NCI-H2029 treated with DMSO at 0.1 percent for 48 hours (cell line): ENCODE measurements around the gene TTYH3.
"Not testable (repeated sequence)": the region's sequence is repeated elsewhere in the genome, so short reads cannot be mapped to it uniquely, and the experiment has no call there.

ENCODE experiments used
- DNase-seq: peaks from one replicate; lab custom pipeline; 2025; lab: John Stamatoyannopoulos, UW

TTYH3 gene

DNA sequence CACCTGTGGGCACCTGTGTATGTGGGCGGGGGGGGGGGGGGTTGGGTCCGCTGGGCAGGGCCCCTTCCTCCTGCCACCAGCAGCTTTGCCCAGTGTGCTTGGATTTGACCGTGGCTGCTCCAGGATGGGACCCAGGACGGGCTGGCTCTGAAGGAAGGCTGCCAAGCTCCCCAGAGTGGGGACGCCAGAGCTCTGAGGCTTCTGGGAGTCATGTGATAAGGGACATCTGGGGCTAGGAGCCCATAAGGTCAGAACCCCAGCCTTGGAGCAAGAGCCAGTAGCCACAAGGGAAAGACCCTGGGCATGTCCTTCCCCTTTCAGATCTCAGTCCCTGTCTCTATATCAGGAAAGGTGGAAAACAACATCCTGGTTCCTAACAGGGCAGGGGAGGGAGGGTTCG lies 34.4 kb downstream of the TTYH3 start:
- DNase-seq, result no peak

- DNase-seq, result no peak
These were observed 34.9 kb downstream of the TTYH3 start for GRCh38 chr7:2666588-2667250.

- DNase-seq, result no peak
These were observed 36.1 kb downstream of the TTYH3 start for GRCh38 chr7:2667843-2668242.

DNA sequence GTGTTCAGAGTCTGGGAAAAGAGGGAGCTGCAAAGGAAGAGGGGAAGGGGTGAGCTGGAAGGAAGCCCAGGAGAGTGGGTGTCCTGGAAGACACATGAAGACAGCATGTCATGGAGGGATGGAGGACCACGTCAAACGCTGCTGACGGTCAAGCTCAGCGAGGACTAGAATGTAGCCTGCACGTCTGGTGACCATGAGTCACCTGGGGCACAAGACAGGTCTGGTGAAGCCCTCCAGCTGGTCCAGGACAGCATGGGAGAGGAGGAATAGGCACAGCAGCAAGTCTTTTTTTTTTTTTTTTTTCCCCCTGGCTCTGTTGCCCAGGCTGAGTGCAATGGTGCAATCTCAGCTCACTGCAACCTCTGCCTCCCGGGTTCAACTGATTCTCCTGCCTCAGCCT lies 36.6 kb downstream of the TTYH3 start:
- no peak for DNase-seq

DNA sequence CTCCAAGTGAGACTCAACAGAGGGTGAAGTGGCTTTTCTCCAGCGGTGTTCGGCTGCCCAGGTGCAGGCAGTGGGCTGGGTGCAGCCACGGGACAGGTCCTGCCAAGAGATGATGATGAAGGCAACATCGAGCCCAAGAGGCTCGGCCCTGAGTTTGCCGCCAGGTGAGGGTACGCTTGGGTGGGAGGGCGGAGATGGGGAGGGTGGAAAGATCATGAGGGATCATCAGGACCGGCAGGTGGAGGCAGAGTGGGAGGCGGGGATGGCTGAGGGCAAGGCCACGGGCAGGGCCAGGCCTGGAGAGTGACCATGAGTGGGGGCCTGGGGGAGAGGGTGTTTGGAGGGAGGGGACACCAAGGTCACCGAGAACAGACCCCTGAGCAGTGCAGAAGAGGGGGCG lies 38.4 kb downstream of the TTYH3 start:
- DNase-seq, result no peak

DNA sequence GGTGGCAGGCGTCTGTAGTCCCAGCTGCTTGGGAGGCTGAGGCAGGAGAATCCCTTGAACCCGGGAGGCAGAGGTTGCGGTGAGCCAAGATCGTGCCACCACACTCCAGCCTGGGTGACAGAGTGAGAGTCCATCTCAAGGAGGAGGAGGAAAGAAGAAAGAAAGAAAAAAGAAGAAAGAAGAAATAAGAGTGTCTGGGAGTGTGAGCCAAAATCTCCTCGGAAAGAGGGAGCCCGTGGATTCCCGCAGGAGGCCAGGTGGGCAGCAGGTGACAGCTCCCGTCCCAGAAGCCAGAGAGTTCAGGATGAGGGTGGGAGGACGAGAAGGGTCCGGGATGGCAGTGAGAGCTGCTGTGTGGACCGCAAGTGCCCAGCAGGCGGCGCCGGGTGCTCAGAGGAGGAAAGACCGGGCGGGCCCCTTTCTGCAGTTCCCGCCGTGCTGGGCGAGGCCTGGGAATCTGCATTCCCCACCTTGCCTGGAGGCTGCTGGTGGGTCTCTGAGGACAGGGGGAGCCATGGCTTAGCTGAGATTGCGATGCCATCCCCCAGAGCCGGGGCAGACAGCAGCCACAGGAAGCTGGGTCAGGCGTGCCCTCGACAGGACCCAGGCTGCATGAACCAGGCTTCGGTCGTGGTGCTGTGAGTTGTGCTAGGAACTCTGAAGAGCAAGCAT lies 39.1 kb downstream of the TTYH3 start:
- DNase-seq, result peak; percentile 44

GRCh38 chr7:2673214-2673613 lies 41.4 kb downstream of the TTYH3 start:
- not testable (repeated sequence) for DNase-seq

DNA sequence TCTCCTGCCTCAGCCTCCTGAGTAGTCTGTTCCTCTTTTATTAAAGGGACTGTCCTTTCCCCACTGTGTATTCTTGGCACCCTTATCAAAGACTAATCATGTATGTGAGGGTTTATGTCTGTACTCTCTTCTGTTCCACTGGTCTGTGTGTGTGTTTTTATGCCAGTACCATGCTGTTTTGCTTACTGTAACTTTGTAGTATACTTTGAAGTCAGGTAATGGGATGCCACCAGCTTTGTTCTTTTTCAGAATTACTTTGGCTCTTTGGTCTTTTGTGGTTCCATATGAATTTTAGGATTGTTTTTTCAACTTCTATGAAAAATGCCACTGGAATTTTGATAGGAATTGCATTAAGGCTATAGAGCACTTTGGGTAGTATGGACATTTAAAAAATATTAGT lies 42.1 kb downstream of the TTYH3 start:
- DNase-seq, result no peak

GRCh38 chr7:2675256-2675764 lies 43.5 kb downstream of the TTYH3 start:
- DNase-seq, result no peak

GRCh38 chr7:2676576-2676975 lies 44.8 kb downstream of the TTYH3 start:
- DNase-seq, result not testable (repeated sequence)

DNA sequence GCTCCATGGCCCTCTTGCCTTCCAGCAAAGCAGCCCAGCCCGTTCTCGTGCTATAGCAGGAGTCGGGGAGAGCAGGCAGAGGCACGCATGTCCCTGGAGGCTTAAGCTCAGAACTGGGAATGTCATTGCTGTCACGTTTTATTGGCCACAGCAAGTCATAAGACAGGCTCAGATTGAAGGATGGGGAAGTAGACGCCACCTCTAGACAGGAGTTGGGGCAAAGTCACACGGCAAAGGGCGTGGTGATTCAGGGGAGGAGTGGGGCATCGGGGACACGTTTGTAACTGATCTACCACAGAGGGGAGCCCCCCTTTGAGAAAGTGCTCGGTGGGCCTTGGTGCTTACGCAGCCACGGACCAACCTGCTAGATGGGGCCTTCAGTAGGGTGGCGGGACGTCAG lies 46.7 kb downstream of the TTYH3 start:
- not testable (repeated sequence) for DNase-seq

DNA sequence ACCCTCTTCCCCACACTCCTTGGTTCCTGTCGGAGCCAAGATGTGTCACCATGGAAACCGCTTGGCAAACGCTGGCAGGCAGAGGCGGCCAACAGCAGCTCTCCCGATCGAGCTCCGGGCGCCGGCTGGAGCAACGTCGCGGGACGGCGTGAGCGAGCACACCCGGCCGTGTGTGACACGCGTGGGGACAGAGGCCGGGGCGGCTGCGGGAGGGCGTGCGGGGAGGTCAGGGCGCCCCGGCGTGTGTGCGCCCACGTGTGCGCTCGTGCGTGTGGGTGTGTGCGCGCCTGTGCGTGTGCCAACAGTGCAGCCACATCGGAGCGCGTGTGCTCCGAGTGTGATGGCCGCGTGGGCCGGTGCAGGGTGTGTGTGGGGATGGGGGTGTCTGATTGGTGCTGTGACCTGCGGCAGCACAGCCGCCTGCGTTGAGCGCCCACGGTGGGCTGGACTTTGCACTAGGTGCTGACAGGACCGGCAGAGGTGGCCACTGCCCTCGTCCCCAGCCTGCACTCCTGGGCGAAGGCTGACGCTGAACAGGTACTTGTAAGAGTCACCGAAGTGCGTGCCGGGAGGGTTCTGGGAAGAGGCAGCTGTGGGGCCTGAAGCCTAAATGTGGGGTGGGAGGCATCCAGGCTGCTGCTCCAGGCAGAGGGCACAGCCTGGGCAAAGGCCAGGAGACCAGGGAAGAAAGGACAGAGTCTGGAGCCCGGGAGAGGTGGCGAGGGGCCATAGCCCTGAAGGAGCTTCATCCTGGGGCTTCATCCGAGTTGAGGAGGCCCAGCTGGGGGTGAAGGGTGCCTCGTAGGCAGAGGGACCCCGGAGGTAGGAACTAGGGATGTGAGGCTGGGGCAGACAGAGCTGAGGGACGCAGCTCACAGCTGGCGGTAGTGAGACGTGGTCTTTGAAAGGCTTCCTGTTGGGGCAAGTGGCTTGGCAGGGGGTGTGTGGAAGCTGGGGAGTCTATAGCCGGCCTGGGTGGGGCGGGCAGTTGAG lies 47.6 kb downstream of the TTYH3 start:
- not testable (repeated sequence) for DNase-seq

- DNase-seq, result no peak
These were observed 48.5 kb downstream of the TTYH3 start for GRCh38 chr7:2680256-2680655.

DNA sequence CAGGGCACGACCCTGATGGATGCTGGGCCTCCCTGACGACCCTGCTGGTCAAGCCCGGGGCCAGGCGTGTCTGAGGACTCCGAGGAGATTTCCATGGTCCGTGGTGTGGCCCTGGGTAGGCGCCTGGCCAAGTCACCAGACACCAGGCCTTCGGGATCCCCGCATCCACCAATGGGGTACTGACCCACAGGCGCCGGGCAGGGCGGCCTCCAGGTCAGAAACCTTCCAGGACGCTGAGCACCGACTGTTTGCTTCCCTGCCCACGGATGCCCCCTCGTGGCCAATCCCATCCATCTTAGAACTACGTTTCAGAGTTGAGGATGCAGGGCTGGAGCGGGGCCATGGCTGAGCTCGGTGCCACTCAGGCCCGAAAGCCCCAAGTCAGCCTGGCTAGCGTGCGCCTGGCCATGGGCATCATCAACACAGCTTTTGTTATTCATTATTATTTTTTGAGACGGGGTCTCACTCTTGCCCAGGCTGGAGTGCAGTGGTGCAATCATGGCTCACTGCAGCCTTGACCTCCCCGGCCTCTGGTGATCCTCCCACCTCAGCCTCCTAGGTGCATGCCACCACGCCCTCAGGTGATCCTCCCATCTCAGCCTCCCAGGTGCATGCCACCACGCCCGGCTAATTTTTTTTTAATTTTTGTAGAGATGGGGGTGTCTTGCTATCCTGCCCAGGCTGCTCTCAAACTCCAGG lies 49.2 kb downstream of the TTYH3 start:
- DNase-seq, result peak; percentile 37

GRCh38 chr7:2681929-2682799 lies 50.4 kb downstream of the TTYH3 start:
- no peak for DNase-seq

DNA sequence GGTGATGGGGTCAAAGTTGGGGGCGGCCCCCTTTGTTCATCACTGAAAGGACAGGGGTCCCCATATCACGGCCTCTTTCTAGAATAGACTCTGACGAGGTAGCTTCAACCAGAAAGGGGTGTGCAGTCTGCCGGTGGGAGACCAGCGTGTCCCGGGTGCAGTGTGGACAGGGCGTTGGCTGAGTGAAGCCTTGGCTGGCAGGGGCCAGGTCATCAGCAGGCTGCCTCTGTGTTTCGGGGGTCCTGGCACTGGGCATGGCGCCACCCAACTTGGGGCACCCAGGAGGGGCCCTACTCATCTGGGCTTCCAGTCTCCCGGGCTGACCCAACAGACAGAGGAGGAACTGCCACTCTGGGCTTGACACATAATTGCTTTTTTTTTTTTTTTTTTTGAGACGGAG lies 52.7 kb downstream of the TTYH3 start:
- no peak for DNase-seq

DNA sequence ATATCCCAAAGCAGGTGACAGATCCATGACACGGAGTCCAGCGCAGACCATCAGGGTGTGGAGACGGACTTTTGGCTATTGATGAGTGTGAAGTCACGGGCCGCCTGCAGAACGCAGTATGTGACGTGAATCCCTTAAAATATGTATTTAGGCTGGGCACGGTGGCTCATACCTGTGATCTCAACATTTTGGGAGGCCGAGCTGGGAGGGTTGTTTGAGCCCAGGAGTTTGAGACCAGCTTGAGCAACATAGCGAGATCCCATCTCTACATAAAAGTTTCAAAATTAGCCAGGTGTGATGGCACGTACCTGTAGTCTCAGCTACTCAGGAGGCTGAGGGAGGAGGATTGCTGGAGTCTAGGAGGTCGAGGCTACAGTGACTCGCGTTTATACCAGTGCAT lies 54.3 kb downstream of the TTYH3 start:
- no peak for DNase-seq

GRCh38 chr7:2687338-2687869 lies 55.6 kb downstream of the TTYH3 start:
- peak; percentile 43 for DNase-seq

DNA sequence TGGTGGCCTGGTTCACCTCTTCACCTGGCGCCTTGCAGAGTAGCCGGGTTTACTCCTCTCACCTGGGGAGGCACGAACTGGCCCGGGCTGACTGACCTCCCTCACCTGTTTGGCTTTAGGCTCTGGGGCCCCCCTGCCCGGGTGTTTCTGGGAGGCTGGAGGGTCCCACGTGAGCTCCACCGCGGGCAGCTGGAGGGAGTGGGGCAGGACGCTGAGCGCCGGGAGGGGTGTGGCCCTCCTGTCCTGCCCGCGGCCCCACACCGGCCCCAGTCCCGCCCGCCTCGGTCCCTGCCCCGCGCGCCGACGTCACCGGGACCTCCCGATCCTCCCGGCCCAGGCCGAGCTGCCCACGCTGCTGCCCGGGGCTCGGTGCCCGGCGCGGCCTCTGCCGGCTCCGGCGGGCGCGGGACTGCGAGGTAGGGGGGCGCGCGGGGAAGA lies 56.1 kb downstream of the TTYH3 start, which contains the start of gene AMZ1:
AMZ1 (plus strand) TSS at position 322 of the 438 bp plus-strand sequence. CDS start 12,250 bp downstream, outside the sequence.
- no peak for DNase-seq
